Measurements from ENCODE around the gene TNRC6A. TPM values are rescaled to one million over a fixed set of nuclear protein-coding genes. Genes with fewer than 3 reads are reported as not detected.
"Not testable (repeated sequence)": the region's sequence is repeated elsewhere in the genome, so short reads cannot be mapped to it uniquely, and the experiment has no call there.

Gene TNRC6A
- total RNA-seq, 1 experiment from 2014 or later: 28.6 TPM

DNA sequence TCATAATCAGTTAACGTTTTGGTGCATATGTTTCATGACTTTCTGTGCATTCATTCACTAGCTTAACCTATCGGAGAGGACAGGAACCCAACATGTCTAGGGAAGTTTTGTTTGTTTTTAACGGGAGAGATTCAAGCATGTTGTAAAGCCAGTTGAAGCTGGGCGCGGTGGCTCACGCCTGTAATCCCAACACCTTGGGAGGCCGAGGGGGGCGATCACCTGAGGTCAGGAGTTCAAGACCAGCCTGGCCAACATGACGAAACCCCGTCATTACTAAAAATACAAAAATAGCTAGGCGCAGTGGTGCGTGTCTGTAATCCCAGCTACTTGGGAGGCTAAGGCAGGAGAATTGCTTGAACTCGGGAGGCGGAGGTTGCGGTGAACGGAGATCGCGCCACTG lies 1.4 kb upstream of the TNRC6A start:
- DNase-seq (ENCODE audit: low read depth): no peak

GRCh38 chr16:24728891-24729242 lies 584 bp upstream of the TNRC6A start:
- no peak for DNase-seq (ENCODE audit: low read depth)

- peak; percentile 17 for DNase-seq (ENCODE audit: low read depth)
These were observed 732 bp downstream of the TNRC6A start for GRCh38 chr16:24729951-24730815.

GRCh38 chr16:24730914-24731313 lies 1.5 kb downstream of the TNRC6A start:
- DNase-seq (ENCODE audit: low read depth): no peak

- no peak for DNase-seq (ENCODE audit: low read depth)
These were observed 2.4 kb downstream of the TNRC6A start for GRCh38 chr16:24731722-24732419.

- no peak for DNase-seq (ENCODE audit: low read depth)
These were observed 4.9 kb downstream of the TNRC6A start for GRCh38 chr16:24734382-24734781.

DNA sequence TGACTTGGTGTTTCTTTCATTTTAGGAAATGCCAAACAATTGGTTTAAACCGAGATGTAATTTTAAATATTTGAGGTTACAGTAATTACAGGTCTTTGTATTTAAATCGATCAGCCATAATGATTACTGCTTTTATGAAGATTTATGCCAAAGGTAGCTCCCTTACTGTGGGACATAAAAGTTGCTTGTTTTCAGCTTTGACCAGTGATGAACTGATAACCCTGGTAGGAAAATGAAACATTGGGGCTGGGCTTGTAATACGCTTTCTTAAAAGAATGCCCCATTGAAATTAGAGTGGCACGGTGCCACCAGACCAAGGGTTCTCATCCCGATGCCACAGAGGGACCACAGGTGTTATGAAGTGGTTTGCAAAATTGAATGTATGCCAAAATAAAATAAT lies 7.3 kb downstream of the TNRC6A start:
- DNase-seq (ENCODE audit: low read depth): no peak

DNA sequence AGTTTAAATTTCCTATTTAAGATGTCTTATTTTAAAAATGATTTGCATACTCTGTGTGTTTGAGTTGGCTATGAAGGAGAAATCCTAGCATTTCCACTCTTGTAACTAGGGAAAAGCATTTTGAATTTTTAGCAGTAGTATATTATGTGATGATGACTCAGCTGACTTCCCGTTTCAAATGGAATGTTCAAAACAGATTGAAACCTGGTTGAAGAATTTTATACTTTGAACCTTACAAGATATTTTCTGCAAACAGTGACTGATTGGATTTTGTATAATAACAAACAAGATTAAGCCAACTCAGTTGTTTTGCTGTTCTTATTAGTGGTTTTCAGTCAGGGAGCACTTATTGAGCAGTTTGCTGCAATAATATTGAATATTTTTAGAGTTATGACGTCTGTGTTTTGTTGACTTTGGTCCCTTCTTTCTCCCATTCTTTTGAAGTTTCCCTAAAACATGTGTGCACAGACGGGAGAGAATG lies 8.0 kb downstream of the TNRC6A start:
- DNase-seq (ENCODE audit: low read depth): no peak

- no peak for DNase-seq (ENCODE audit: low read depth)
These were observed 8.6 kb downstream of the TNRC6A start for GRCh38 chr16:24737916-24738594.

DNA sequence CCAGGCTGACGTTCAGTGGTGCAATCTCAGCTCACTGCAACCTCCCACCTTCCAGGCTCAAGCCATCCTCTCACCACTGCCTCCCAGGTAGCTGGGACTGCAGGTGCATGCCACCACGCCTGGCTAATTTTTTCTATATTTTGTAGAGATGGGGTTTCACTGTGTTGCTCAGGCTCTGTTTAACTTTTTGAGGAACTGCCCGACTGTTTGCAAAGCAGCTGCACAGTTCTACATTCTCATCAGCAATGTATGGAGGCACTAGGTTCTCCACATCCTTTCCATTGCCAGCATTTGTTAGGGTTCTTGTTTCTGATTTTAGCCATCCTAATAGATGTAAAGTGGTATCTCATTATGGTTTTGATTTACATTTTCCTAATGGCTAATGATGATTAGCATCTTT lies 9.4 kb downstream of the TNRC6A start:
- no peak for DNase-seq (ENCODE audit: low read depth)

DNA sequence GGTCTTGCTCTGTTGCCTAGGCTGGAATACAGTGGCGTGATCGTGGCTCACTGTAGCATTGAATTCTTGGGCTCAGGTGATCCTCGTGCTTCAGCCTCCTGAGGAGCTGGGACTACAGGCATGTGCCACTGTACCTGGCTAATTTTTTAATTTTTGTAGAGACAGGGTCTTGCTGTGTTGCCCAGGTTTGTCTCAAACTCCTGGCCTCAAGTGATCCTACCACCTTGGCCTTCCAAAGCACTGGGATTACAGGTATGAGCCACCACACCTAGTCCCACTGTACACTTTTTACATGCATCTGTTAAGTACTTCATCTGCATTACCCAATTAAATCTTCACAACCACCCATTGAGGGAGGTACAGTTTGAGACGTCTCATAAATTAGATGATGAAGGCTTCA lies 12.4 kb downstream of the TNRC6A start:
- DNase-seq (ENCODE audit: low read depth): no peak

DNA sequence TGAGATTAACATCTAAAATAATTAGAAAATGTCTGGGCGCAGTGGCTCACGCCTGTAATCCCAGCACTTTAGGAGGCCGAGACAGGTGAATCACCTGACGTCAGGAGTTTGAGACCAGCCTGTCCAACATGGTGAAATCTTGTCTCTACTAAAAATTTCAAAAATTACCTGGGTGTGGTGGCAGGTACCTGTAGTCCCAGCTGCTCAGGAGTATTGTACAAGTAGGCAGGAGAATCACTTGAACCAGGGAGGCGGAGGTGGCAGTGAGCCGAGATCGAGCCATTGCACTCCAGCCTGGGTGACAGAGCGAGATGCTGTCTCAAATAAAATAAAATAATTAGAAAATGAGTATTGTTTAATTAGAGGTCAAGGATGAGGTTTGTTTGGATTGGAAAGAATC lies 13.2 kb downstream of the TNRC6A start:
- not testable (repeated sequence) for DNase-seq (ENCODE audit: low read depth)

DNA sequence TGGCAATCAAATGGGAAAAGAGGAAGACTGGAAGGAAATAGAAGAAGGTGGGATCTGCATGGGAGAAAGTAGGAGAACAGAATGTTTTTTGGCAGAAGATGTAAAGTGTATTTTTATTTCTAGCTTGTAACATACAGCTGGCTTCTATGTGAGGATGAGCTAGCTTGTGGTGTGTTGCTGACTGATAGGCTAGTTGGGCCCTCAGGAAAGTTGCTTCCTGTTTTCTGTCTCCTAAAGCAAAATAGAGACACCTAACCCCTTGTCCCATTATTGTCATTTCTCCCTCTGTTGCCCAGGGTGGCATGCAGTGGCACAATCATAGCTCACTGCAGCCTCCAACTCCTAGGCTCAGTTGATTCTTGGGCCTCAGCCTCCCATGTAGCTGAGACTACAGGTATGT lies 15.9 kb downstream of the TNRC6A start:
- DNase-seq (ENCODE audit: low read depth): no peak

DNA sequence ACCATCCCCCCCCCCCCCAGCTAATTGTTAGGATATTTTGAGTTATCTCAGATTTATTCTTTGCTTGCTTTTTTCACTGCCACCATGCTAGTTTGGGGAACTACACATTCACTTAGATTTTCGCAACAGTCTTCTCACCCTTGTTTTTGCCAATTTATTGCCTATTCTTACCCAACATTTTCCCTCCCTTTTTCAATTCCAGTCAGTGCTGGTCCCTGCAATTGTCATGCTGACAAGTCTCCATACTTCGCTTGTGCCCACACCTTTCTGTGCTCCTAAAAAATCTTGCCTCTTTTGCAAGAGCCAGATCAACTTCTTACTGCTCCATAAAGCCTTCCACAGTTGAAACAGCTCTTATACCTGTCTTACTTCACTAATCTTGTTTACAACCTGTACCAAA lies 16.3 kb downstream of the TNRC6A start:
- DNase-seq (ENCODE audit: low read depth): no peak

- no peak for DNase-seq (ENCODE audit: low read depth)
These were observed 18.0 kb downstream of the TNRC6A start for GRCh38 chr16:24747441-24747840.

DNA sequence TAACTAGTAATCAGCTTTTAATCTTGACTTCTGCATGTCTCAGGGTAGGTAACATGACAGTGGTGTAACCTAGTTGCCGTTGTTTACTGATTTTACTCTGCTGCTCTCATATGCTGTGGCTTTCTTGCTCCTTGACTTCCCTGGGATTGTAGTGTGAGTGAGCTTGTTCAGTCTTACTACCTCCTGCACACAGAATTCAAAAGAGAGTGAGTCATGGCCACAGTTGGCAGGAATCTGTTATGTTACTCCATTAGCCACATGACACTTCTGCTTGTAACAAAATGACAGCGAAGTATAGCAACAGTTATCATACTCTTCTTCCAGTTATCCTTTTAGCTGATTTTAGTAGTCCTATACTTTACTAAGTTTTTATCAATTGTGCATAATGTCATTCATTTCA lies 18.8 kb downstream of the TNRC6A start:
- DNase-seq (ENCODE audit: low read depth): peak; percentile 84

DNA sequence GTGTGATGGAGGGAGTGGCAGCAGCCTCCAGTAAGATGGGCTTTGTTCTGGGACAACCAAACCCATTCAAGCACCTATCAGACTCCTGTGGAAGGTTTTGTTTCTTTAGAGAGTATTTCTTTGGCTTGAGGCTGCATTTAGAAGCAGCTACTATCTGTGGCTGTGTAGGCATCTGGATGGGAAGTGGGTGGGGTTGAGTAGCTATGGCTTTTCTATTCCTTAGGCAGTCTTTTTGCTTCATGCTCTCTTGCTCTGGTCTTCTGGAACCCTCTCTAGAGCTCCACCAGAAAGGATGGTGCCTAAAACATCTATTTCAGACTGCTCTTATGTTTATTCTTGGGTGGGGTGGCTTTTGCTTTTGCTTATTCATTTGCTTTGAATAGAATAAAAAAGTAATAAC lies 19.9 kb downstream of the TNRC6A start:
- no peak for DNase-seq (ENCODE audit: low read depth)

DNA sequence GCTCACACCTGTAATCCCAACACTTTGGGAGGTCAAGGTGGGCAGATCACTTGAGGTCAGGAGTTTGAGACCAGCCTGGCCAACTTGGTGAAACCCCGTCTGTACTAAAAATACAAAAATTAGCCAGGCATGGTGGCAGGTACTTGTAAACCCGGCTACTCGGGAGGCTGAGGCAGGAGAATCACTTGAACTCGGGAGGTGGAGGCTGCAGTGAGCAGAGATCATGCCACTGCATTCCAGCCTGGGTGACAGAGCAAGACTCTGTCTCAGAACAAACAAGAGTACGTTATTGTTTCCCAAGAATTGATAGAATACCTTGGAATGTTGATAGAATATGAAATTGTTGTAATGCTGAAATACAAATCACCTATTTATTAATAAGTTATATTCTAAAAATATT lies 20.4 kb downstream of the TNRC6A start:
- not testable (repeated sequence) for DNase-seq (ENCODE audit: low read depth)

- no peak for DNase-seq (ENCODE audit: low read depth)
These were observed 23.5 kb downstream of the TNRC6A start for GRCh38 chr16:24753000-24753399.

- DNase-seq (ENCODE audit: low read depth): no peak
These were observed 24.0 kb downstream of the TNRC6A start for GRCh38 chr16:24753437-24753836.

DNA sequence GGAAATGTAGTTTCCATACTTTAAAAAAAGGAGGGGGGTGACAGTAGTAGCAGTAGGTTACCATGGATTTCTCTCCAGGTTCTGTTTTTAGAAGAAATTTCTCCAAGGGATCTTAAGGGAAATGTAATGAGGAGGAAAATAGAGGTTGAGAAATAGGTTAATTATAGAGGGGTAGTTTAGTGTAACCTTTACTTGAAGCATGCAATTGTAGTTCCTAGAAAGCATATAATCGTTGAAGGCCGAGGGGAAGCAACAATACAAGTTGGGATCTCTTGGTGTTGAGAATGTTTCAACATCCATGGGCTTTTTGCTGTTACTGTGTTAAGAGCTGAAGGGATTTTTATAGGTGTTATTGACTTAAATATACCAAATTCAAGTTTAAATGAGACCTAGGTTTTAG lies 25.1 kb downstream of the TNRC6A start:
- DNase-seq (ENCODE audit: low read depth): no peak

DNA sequence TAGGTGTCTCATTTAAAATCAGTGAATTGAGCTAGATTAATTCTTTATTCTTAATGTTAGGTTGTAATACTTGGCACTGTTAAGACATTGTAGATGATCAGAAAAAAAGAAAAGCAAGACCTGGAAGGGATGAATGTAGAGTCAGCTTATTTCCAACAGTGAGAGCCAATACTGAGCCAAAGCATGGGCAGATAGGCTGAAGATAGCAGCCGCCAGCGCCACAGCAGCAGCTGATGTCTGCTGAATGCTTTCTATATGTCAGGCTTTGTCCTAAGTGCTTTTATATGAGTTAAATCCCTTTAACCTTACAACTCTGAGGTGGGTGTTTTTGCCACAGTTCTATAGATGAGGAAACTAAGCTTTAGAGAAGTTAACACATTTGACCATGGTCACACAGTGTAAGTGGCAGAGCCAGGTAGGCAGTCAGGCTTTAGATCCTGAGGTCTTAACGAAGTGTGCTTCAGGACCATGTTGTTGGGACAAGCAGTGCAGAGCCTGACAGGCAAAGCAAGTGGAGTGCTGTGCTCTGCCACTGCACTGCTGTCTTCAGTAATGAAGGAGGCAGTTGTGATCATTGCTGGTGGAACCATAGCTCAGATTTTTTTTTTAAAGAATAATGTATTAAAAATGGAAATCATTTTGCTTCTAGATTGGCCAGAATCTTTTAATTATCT lies 25.9 kb downstream of the TNRC6A start:
- no peak for DNase-seq (ENCODE audit: low read depth)

Measured in Daoy (cell line).